ENCODE measurements around the gene LAMB4. TPM values are rescaled to one million over a fixed set of nuclear protein-coding genes. Genes with fewer than 3 reads are reported as not detected.

Gene LAMB4
- polyA plus RNA-seq, 2 of the 4 experiments (the other 2 are of a cell fraction) = 0.13 to 0.19 TPM

- H3K4me3 ChIP-seq = no peak overlapping the region
- ChIA-PET CTCF (interaction anchor here (0.6 to 1.2 kb wide), 3 partner anchors 20 to 293 kb away, joined by 3 to 5 read pairs (median 3); no protein-coding TSS in a partner anchor), POLR2A (no interaction called here)
- H3K27ac ChIP-seq = no peak overlapping the region
- WGBS (ENCODE audit: missing lambda C conversion rate) = 92% methylated on average over 2 of the region's 2 CpGs
- no peak for ATAC-seq
- DNase-seq (ENCODE audit: low read depth in 1 of 2, low spot score in 1 of 2) = no peak
- no peaks in the 10 kb centered on the region for H3K9me3 ChIP-seq
- H3K4me2 ChIP-seq = no peak overlapping the region
- no peaks in the 10 kb centered on the region for H3K4me1 ChIP-seq
- TF ChIP-seq, protein P1, sequence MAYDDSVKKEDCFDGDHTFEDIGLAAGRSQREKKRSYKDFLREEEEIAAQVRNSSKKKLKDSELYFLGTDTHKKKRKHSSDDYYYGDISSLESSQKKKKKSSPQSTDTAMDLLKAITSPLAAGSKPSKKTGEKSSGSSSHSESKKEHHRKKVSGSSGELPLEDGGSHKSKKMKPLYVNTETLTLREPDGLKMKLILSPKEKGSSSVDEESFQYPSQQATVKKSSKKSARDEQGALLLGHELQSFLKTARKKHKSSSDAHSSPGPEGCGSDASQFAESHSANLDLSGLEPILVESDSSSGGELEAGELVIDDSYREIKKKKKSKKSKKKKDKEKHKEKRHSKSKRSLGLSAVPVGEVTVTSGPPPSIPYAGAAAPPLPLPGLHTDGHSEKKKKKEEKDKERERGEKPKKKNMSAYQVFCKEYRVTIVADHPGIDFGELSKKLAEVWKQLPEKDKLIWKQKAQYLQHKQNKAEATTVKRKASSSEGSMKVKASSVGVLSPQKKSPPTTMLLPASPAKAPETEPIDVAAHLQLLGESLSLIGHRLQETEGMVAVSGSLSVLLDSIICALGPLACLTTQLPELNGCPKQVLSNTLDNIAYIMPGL (CRISPR knock-in tag; IDR thresholded peaks at IDR 0.05; ENCODE audit: borderline replicate concordance) = no peak
- TF ChIP-seq E2F6 (IDR thresholded peaks at IDR 0.05; ENCODE audit: borderline replicate concordance, low read depth) = no peak
- TF ChIP-seq, protein P2, sequence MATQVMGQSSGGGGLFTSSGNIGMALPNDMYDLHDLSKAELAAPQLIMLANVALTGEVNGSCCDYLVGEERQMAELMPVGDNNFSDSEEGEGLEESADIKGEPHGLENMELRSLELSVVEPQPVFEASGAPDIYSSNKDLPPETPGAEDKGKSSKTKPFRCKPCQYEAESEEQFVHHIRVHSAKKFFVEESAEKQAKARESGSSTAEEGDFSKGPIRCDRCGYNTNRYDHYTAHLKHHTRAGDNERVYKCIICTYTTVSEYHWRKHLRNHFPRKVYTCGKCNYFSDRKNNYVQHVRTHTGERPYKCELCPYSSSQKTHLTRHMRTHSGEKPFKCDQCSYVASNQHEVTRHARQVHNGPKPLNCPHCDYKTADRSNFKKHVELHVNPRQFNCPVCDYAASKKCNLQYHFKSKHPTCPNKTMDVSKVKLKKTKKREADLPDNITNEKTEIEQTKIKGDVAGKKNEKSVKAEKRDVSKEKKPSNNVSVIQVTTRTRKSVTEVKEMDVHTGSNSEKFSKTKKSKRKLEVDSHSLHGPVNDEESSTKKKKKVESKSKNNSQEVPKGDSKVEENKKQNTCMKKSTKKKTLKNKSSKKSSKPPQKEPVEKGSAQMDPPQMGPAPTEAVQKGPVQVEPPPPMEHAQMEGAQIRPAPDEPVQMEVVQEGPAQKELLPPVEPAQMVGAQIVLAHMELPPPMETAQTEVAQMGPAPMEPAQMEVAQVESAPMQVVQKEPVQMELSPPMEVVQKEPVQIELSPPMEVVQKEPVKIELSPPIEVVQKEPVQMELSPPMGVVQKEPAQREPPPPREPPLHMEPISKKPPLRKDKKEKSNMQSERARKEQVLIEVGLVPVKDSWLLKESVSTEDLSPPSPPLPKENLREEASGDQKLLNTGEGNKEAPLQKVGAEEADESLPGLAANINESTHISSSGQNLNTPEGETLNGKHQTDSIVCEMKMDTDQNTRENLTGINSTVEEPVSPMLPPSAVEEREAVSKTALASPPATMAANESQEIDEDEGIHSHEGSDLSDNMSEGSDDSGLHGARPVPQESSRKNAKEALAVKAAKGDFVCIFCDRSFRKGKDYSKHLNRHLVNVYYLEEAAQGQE (IDR thresholded peaks at IDR 0.05) = no peak
- no peak for TF ChIP-seq RARB (CRISPR knock-in tag; IDR thresholded peaks at IDR 0.05)
- TF ChIP-seq FOXS1 (CRISPR knock-in tag; IDR thresholded peaks at IDR 0.05) = no peak
- TF ChIP-seq CHD4 (IDR thresholded peaks at IDR 0.05; ENCODE audit: borderline replicate concordance) = no peak
- TF ChIP-seq BCL3 (IDR thresholded peaks at IDR 0.05) = no peak
- no peak for TF ChIP-seq RNF2 (IDR thresholded peaks at IDR 0.05; ENCODE audit: borderline replicate concordance, low read depth)
- TF ChIP-seq ZNF302 (CRISPR knock-in tag; IDR thresholded peaks at IDR 0.05) = no peak
- no peak for TF ChIP-seq KDM5A (IDR thresholded peaks at IDR 0.05)
- no peak for TF ChIP-seq USF2 (IDR thresholded peaks at IDR 0.05)
- no peak for TF ChIP-seq CHD2 (IDR thresholded peaks at IDR 0.05; ENCODE audit: low read length, partially characterized antibody)
- no peak for TF ChIP-seq ATOH8 (CRISPR knock-in tag; IDR thresholded peaks at IDR 0.05; ENCODE audit: low read depth)
- no peak for TF ChIP-seq CBX8 (IDR thresholded peaks at IDR 0.05)
- no peak for TF ChIP-seq MAZ (IDR thresholded peaks at IDR 0.05; ENCODE audit: borderline replicate concordance, low read depth, low read length)
- no peak for TF ChIP-seq BHLHE40 (IDR thresholded peaks at IDR 0.05; ENCODE audit: low read depth, low read length)
- TF ChIP-seq NFE2L2 (conservative IDR thresholded peaks at IDR 0.05; ENCODE audit: low read length) = no peak
- TF ChIP-seq HDAC2 (IDR thresholded peaks at IDR 0.05) = no peak
- TF ChIP-seq RCOR1 (IDR thresholded peaks at IDR 0.05; ENCODE audit: low read depth, low read length) = no peak
- TF ChIP-seq HES2 (IDR thresholded peaks at IDR 0.05) = no peak
- FAIRE-seq = peak; percentile 83
These were observed 35.6 kb upstream of the LAMB4 start for GRCh38 chr7:108165723-108166122.

All from A549 (cell line).